Endometrium (tissue), 2 donors: ENCODE results near the gene INHBB.

Source experiments
- FAIRE-seq: peaks from 2 replicates; lab custom pipeline; 2012; peaks lifted over from hg19 to GRCh38; lab: Jason Lieb, UNC
- donor health status: control.
- donor health status: control.

Gene INHBB

DNA sequence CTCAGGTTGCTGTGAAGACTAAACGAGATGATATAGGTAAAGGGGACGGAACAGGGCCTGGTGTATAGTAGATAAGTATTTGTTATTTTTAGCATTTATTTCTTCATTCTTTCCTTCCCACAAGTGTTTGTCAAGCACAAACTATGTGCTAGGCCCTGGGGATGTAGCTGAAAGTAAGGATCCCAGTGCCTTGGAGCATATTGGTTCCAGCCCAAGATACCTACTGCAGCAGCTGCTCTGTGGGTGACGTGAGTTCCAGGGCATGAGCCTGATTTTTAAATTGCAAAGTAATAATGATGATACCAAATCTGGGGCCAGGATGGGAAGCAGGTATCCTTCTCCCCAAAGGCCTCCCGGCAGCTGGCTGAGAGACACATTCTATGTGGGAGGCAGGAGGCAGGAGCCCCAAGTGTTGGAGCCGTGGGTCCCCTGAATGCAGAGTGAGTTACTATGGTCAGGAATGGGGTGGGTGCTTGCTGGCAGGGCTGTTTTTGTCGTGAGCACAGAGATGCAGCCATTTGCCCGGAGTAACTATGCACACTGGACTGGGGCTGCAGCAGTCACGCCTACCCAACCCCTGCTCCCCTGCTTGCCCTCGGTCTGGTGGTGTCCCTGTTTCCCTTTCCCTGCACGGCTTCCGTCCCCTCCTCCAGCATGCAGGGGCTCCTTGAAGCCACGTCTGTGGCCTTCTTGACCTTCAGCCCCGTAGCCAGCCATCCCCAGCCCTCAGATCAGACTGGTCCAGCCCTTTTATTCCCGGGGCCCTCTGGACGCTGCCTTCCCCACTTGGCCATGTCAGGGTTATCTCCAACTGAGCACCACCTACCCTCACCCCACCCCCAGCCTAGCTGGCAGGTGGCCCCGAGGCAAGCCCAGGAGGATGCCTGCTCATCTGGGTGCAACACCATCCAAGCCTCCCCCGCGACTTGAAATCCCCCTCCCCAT lies 52.4 kb downstream of the INHBB start:
- FAIRE-seq: no peak

DNA sequence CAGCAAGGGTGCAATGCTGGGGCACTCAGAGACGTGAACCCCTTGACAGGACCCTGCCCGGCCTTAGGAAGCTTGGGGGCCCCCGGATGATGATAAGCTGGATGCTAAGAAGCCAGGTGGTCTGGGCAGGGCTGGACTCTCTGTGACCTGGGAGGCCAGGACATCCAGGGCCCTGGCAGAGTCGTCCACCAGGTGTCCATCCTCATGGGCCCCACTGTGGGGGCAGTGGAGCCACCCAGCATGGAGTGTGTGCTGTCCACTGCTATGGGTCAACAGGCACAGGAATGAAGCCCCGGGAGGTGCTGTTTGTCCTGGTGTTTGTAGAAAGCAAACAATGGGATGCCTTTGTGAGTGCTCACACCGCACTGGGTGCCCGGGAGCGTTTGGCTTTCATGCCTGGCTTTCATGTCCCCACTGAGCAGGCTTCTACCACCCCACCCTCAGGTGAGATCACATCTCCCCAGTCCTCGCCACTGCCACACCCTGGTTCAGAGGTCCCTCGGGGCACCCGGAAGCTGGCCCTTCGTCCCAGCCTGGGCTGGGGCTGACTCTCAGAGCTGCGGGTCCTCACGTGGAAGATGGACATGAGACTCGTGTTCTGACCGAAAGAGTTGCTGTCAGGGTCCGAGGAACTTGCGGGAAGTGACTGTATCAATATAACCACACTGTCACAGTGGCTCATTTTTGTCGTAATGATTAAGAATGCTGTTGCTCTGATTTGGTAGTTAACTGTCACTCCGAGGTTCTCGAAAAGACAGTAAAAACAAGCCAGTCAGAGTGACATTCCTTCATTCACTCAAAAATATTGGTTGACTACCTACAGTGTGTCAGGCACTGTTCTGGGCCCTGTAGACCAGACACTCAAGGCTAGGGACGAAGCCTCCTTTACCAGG lies 53.3 kb downstream of the INHBB start:
- no peak for FAIRE-seq

DNA sequence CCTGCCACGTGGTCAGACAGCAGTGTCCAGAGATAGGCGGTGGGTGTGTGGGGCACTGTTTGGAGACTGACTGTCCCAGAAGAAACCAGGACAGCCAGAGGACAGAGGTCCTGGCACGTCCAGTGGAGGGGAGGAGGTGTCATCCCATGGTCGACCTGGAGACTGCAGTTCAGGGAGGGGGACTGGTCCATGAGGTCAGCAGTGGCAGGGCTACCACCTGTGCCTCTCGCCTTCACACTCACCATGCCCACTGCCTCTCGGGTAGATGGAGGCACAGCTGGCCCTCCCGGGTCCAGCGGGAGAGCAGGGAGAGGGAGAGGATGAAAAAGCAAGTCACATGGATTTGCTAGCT lies 53.9 kb downstream of the INHBB start:
- no peak for FAIRE-seq

DNA sequence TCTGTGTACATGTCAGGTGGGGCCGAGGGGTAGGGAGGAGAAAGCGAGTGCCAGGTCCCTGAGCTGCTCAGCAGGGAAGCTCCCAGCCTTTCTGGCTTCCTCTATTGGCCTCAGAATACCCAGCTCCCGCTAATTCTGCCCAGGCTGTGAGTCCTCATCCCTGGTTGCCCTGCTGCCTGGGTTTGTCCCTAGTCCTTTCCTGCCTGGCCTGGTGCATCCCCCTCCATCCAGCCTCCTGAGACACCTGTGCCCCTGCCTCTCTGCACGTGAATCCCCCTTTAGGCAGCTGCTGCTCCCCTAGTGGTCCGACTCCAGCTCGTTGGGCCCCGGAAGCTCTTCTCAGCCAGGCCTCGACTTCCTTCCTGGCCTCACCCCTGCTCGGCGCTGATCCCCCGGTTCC lies 54.6 kb downstream of the INHBB start:
- FAIRE-seq: no peak
